ENCODE measurements around the gene PHYHD1. TPM values are rescaled to one million over a fixed set of nuclear protein-coding genes. Genes with fewer than 3 reads are reported as not detected.

Gene PHYHD1
- total RNA-seq, 1 experiment from 2014 or later, result not detected

DNA sequence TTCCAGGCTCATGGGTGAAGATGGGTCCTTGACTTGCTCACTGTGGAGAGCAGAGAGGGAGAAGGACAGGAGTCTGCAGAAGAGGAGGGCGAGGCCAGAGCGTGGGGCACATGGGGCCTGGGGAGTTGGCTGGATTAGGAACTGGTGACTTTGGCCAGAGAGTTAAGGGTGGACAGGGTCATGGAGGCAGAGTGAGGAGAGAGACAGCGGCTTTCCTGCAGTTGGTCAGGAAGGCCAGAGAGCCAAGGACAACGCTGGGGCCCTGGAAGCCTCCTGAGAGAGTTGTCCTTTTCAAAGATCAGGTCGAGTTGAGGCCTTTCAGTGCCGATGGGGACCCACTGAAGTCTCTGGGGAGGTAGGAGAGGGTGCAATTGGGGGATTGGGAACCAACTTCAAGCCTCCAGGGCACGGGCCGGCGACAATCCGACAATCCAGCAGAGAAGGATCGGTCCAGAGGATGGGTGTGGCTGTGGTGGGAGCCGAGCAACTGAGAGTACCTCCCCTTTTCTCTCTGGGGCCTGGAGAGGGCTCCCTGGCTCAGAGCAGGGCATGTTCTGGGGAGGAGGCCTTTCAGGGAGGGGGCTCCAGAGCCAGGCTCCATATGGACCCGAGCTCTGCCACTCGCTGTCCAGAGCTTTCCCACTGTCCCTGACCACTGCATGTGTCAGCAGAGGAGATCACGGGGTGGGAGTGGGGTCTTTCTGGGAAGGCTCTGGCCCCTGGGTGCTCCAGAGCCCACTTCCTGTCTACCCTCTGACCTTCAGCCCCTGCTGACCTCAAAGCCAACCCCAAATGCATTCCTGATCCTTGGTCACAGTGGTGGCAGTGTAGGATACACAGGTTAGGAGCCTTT is 7.5 kb upstream of the PHYHD1 start:
- H2AFZ ChIP-seq (ENCODE audit: low read length), result no peak overlapping the region

GRCh38 chr9:128913995-128914772 is 6.6 kb upstream of the PHYHD1 start:
- Histone ChIP-seq H3K9me2 (replicated peaks; ENCODE audit: insufficient read depth, low read length) (no peaks in the 10 kb centered on the region), H3K27me3 (ENCODE audit: low read length) (no peaks in the 10 kb centered on the region), H4K20me1 (ENCODE audit: insufficient read depth, low read depth, low read length) (0 out of 2 replicates have a peak, but pooled peaks cover 5% of the 10 kb centered on the region), H3K27ac (ENCODE audit: low read length) (no peak overlapping the region), H3K9ac (ENCODE audit: low read length) (no peak overlapping the region), H3K4me1 (ENCODE audit: low read length) (no peaks in the 10 kb centered on the region), H3K4me3 (ENCODE audit: low read length) (no peak overlapping the region), H2AFZ (ENCODE audit: low read length) (no peak overlapping the region), H3K9me3 (ENCODE audit: low read length) (no peaks in the 10 kb centered on the region), H3K36me3 (ENCODE audit: insufficient read depth, low read length) (no peaks in the 10 kb centered on the region; the same call in 1 of the 2 replicates), H3K4me2 (ENCODE audit: low read depth, low read length, poor library complexity, severe bottlenecking) (no peak overlapping the region), H3K79me2 (ENCODE audit: low read length) (peaks cover 3% of the 10 kb centered on the region; the same call in 1 of the 2 replicates)
- DNase-seq, result no peak

More for the DNA sequence above, 7.5 kb upstream of the PHYHD1 start:
- Histone ChIP-seq H3K36me3 (ENCODE audit: insufficient read depth, low read length) (no peaks in the 10 kb centered on the region; the same call in 1 of the 2 replicates), H3K4me2 (ENCODE audit: low read depth, low read length, poor library complexity, severe bottlenecking) (no peak overlapping the region), H3K9ac (ENCODE audit: low read length) (no peak overlapping the region), H3K9me2 (replicated peaks; ENCODE audit: insufficient read depth, low read length) (no peaks in the 10 kb centered on the region), H3K4me1 (ENCODE audit: low read length) (no peaks in the 10 kb centered on the region), H4K20me1 (ENCODE audit: insufficient read depth, low read depth, low read length) (0 out of 2 replicates have a peak, but pooled peaks cover 5% of the 10 kb centered on the region), H3K4me3 (ENCODE audit: low read length) (no peak overlapping the region), H3K9me3 (ENCODE audit: low read length) (no peaks in the 10 kb centered on the region), H3K79me2 (ENCODE audit: low read length) (peaks cover 3% of the 10 kb centered on the region; the same call in 1 of the 2 replicates), H3K27me3 (ENCODE audit: low read length) (no peaks in the 10 kb centered on the region), H3K27ac (ENCODE audit: low read length) (no peak overlapping the region)
- no peak for DNase-seq

DNA sequence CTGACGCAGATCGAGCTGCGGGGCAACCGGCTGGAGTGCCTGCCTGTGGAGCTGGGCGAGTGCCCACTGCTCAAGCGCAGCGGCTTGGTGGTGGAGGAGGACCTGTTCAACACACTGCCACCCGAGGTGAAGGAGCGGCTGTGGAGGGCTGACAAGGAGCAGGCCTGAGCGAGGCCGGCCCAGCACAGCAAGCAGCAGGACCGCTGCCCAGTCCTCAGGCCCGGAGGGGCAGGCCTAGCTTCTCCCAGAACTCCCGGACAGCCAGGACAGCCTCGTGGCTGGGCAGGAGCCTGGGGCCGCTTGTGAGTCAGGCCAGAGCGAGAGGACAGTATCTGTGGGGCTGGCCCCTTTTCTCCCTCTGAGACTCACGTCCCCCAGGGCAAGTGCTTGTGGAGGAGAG is 4.6 kb upstream of the PHYHD1 start:
- Histone ChIP-seq H3K9me2 (replicated peaks; ENCODE audit: insufficient read depth, low read length) (no peaks in the 10 kb centered on the region), H3K79me2 (ENCODE audit: low read length) (peaks cover 3% of the 10 kb centered on the region; the same call in 1 of the 2 replicates), H3K36me3 (ENCODE audit: insufficient read depth, low read length) (no peaks in the 10 kb centered on the region; the same call in 1 of the 2 replicates), H3K4me3 (ENCODE audit: low read length) (no peak overlapping the region), H2AFZ (ENCODE audit: low read length) (no peak overlapping the region), H4K20me1 (ENCODE audit: insufficient read depth, low read depth, low read length) (0 out of 2 replicates have a peak, but pooled peaks cover 5% of the 10 kb centered on the region), H3K4me1 (ENCODE audit: low read length) (peaks cover 5% of the 10 kb centered on the region; the same call in 1 of the 2 replicates), H3K9me3 (ENCODE audit: low read length) (no peaks in the 10 kb centered on the region), H3K27ac (ENCODE audit: low read length) (no peak overlapping the region), H3K4me2 (ENCODE audit: low read depth, low read length, poor library complexity, severe bottlenecking) (no peak overlapping the region), H3K9ac (ENCODE audit: low read length) (no peak overlapping the region), H3K27me3 (ENCODE audit: low read length) (no peaks in the 10 kb centered on the region)
- no peak for DNase-seq

DNA sequence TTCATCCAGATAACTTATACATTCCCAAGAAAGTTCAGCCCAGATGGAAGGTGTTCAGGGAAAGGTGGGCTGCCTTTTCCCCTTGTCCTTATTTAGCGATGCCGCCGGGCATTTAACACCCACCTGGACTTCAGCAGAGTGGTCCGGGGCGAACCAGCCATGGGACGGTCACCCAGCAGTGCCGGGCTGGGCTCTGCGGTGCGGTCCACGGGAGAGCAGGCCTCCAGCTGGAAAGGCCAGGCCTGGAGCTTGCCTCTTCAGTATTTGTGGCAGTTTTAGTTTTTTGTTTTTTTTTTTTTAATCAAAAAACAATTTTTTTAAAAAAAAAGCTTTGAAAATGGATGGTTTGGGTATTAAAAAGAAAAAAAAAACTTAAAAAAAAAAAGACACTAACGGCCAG is 4.0 kb upstream of the PHYHD1 start:
- peaks cover 3% of the 10 kb centered on the region; the same call in 1 of the 2 replicates for H3K79me2 ChIP-seq (ENCODE audit: low read length)
- H3K27me3 ChIP-seq (ENCODE audit: low read length), result no peaks in the 10 kb centered on the region
- no peak overlapping the region for H2AFZ ChIP-seq (ENCODE audit: low read length)
- no peaks in the 10 kb centered on the region; the same call in 1 of the 2 replicates for H3K36me3 ChIP-seq (ENCODE audit: insufficient read depth, low read length)
- no peaks in the 10 kb centered on the region for H3K9me3 ChIP-seq (ENCODE audit: low read length)
- H3K27ac ChIP-seq (ENCODE audit: low read length), result no peak overlapping the region
- no peak overlapping the region for H3K4me2 ChIP-seq (ENCODE audit: low read depth, low read length, poor library complexity, severe bottlenecking)
- H3K9me2 ChIP-seq (replicated peaks; ENCODE audit: insufficient read depth, low read length), result no peaks in the 10 kb centered on the region
- 0 out of 2 replicates have a peak, but pooled peaks cover 5% of the 10 kb centered on the region for H4K20me1 ChIP-seq (ENCODE audit: insufficient read depth, low read depth, low read length)
- DNase-seq, result no peak
- H3K4me3 ChIP-seq (ENCODE audit: low read length), result no peak overlapping the region
- no peak overlapping the region for H3K9ac ChIP-seq (ENCODE audit: low read length)
- peaks cover 6% of the 10 kb centered on the region for H3K4me1 ChIP-seq (ENCODE audit: low read length)

DNA sequence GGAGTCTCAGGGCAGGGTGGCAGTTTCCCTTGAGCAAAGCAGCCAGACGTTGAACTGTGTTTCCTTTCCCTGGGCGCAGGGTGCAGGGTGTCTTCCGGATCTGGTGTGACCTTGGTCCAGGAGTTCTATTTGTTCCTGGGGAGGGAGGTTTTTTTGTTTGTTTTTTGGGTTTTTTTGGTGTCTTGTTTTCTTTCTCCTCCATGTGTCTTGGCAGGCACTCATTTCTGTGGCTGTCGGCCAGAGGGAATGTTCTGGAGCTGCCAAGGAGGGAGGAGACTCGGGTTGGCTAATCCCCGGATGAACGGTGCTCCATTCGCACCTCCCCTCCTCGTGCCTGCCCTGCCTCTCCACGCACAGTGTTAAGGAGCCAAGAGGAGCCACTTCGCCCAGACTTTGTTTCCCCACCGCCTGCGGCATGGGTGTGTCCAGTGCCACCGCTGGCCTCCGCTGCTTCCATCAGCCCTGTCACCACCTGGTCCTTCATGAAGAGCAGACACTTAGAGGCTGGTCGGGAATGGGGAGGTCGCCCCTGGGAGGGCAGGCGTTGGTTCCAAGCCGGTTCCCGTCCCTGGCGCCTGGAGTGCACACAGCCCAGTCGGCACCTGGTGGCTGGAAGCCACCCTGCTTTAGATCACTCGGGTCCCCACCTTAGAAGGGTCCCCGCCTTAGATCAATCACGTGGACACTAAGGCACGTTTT is 3.5 kb upstream of the PHYHD1 start:
- Histone ChIP-seq H3K27ac (ENCODE audit: low read length) (no peak overlapping the region), H3K9me2 (replicated peaks; ENCODE audit: insufficient read depth, low read length) (no peaks in the 10 kb centered on the region), H3K9me3 (ENCODE audit: low read length) (no peaks in the 10 kb centered on the region), H3K4me3 (ENCODE audit: low read length) (no peak overlapping the region), H3K9ac (ENCODE audit: low read length) (no peak overlapping the region), H2AFZ (ENCODE audit: low read length) (no peak overlapping the region), H3K36me3 (ENCODE audit: insufficient read depth, low read length) (no peaks in the 10 kb centered on the region; the same call in 1 of the 2 replicates), H3K27me3 (ENCODE audit: low read length) (no peaks in the 10 kb centered on the region), H3K4me2 (ENCODE audit: low read depth, low read length, poor library complexity, severe bottlenecking) (no peak overlapping the region), H4K20me1 (ENCODE audit: insufficient read depth, low read depth, low read length) (0 out of 2 replicates have a peak, but pooled peaks cover 5% of the 10 kb centered on the region), H3K79me2 (ENCODE audit: low read length) (peaks cover 3% of the 10 kb centered on the region; the same call in 1 of the 2 replicates), H3K4me1 (ENCODE audit: low read length) (peaks cover 12% of the 10 kb centered on the region)
- no peak for DNase-seq

- Histone ChIP-seq H3K4me1 (ENCODE audit: low read length) (peaks cover 17% of the 10 kb centered on the region), H4K20me1 (ENCODE audit: insufficient read depth, low read depth, low read length) (no peaks in the 10 kb centered on the region), H3K4me2 (ENCODE audit: low read depth, low read length, poor library complexity, severe bottlenecking) (no peak overlapping the region), H3K9me3 (ENCODE audit: low read length) (no peaks in the 10 kb centered on the region), H3K9ac (ENCODE audit: low read length) (no peak overlapping the region), H3K36me3 (ENCODE audit: insufficient read depth, low read length) (no peaks in the 10 kb centered on the region; the same call in 1 of the 2 replicates), H3K27ac (ENCODE audit: low read length) (no peak overlapping the region), H2AFZ (ENCODE audit: low read length) (no peak overlapping the region), H3K4me3 (ENCODE audit: low read length) (no peak overlapping the region), H3K79me2 (ENCODE audit: low read length) (no peaks in the 10 kb centered on the region), H3K27me3 (ENCODE audit: low read length) (no peaks in the 10 kb centered on the region), H3K9me2 (replicated peaks; ENCODE audit: insufficient read depth, low read length) (no peaks in the 10 kb centered on the region)
- DNase-seq, result no peak
These were observed 1.9 kb upstream of the PHYHD1 start for GRCh38 chr9:128918921-128919320.

DNA sequence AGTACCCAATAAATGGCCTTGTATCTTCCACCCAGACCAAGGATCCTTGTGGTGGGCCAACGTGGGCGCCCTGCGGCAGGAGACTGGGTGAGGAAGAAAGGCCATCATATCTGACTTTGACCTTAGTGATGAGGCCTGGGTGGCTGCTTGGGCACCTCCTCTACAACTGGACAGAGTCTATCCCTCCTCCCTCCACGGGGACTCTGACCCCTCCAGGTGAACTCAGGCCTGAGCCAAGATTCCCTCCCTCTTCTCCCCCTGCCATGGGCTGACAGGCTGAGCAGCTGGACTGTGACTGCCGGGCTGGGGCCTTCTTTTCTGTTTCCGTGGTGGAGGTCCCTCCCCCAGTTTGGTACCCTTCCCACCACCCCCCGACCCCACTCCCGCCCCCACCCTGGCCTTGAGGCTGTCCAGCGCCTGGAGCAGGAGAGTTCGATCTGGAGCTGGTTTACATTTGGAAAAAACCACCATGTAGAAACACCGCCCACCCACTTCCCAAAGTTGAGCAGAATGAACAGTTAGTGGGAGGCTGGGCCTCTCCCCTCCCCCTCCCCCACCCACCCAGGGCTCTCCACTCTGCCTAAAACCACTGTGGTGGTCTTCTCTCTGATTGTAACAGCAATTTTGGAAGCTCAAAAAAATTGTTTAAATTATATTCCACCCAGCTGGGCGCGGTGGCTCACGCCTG is 1.2 kb upstream of the PHYHD1 start:
- Histone ChIP-seq H3K9me3 (ENCODE audit: low read length) (no peaks in the 10 kb centered on the region), H3K4me2 (ENCODE audit: low read depth, low read length, poor library complexity, severe bottlenecking) (no peak overlapping the region), H3K36me3 (ENCODE audit: insufficient read depth, low read length) (no peaks in the 10 kb centered on the region; the same call in 1 of the 2 replicates), H4K20me1 (ENCODE audit: insufficient read depth, low read depth, low read length) (no peaks in the 10 kb centered on the region), H3K27ac (ENCODE audit: low read length) (no peak overlapping the region), H3K9ac (ENCODE audit: low read length) (no peak overlapping the region), H2AFZ (ENCODE audit: low read length) (no peak overlapping the region), H3K79me2 (ENCODE audit: low read length) (no peaks in the 10 kb centered on the region), H3K27me3 (ENCODE audit: low read length) (no peaks in the 10 kb centered on the region), H3K4me3 (ENCODE audit: low read length) (no peak overlapping the region), H3K4me1 (ENCODE audit: low read length) (peaks cover 17% of the 10 kb centered on the region), H3K9me2 (replicated peaks; ENCODE audit: insufficient read depth, low read length) (no peaks in the 10 kb centered on the region)
- DNase-seq, result no peak

Measured in Karpas-422 (cell line).